Islet precursor cell (in vitro differentiated cells): ENCODE data around the gene SELENOF.
"Not testable (repeated sequence)": the region's sequence is repeated elsewhere in the genome, so short reads cannot be mapped to it uniquely, and the experiment has no call there.

ENCODE experiments used
- DNase-seq: peaks from one replicate; pipeline ENCODE4 v3.0.0-alpha.2; 2018

The SELENOF gene

DNA sequence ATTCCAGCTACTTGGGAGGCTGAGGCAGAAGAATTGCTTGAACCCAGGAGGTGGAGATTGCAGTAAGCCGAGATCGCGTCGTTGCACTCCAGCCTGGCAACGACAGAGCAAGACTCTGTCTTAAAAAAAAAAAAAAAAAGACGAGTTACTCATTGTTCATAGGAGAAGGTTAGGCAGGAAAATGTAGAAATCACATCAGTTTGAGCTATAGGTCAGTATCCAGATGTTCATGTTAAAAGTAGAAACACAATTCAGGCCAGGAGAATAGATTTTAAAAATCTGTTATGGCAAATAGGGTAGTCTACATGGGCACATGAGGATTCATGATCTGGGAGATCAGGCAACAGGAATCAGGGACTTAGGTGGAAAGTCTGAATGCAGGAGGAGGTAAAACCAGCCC lies 57.7 kb downstream of the SELENOF start:
- no peak for DNase-seq

GRCh38 chr1:86854352-86854751 lies 59.6 kb downstream of the SELENOF start:
- DNase-seq = no peak

- DNase-seq = no peak
Measured at GRCh38 chr1:86852782-86853408, 61.0 kb downstream of the SELENOF start.

- no peak for DNase-seq
Measured at GRCh38 chr1:86852289-86852688, 61.6 kb downstream of the SELENOF start.

DNA sequence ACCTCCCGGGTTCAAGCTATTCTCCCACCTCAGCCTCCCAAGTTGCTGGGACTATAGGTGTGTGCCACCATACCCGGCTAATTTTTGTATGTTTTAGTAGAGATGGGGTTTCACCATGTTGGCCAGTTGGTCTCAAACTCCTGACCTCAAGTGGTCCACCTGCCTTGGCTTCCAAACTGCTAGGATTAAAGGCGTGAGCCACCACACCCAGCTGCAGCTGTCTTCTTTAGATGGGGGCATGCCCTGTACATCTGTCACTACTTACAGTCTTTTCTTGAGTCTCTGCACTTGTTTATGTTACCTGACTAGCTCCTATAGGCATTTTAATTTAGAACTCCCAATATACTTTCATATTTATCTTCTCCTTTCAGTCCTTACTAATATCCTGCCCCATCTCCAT lies 64.2 kb downstream of the SELENOF start:
- no peak for DNase-seq

DNA sequence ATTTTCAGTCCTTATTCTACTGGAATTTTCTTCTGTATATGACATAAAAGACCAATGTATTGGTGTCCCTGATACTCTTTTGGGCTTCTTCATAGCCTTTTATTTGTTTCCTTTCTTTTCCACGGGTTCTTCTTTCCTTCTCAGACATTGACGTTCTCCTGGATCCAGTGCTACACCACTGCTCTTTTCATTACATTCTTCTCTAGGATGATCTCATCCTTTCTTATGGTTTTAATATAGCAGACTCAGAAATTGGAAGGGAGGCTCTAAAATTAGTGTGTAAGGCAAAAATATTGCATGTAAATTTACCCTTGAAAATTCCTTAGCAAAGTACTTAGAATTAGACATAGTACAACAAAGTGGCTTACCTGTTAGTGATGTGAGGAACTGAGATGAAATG lies 65.3 kb downstream of the SELENOF start:
- no peak for DNase-seq

DNA sequence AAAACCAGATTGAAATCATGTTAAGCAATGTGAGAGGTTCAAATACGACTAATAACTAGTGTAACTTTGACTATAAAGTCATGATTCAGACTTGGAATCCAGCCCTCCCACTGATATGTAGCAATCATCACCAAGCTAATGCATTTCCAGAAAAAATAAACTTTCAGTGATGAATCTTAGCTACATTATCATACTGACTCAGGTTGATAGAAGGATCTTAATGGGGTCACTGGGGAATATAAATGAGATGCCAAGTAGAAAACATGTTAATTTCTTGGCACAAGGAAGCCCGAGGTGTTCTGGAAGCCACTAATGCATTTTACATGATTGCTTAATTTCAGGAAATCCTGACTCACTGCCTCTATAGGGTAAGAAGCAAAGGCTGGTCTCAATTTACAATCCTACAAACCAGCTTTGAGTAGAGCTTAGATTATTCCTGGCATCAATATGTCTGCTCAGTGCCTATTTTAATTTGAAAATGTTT lies 67.7 kb downstream of the SELENOF start:
- DNase-seq = no peak

DNA sequence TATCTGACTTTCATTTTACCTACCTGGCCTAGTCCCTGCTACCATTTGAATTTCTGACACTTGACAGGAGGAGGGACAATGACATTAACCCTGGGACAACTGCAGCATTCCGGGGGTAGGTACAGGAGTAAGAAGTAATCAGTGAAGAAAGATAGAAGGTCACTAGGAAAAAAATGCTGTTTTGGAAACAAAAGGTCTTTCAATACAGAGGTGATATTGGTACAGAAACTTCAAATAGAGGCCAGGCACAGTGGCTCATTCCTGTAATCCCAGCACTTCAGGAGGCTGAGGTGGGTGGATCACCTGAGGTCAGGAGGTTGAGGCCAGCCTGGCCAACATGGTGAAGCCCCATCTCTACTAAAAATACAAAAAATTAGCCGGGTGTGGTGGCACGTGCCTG lies 68.4 kb downstream of the SELENOF start:
- DNase-seq = no peak

DNA sequence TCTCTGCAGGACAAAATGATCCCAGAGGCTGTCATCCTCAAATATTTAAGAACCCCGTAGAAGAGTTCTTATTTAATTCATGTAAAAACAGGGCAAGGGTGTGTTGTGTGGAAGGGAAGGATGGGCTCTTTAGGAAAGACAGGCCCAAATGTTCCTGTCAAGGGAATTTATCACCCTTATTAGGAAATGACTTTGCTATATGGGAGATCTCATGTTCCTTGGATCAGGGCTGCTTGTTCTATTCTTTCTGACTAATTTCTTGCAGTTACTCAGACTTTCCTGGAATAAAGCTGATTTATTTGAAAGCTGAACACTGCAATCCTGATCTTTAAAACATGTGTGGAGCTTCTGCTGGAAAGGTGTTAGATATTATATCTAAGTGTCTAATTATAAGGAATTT lies 72.8 kb downstream of the SELENOF start:
- DNase-seq = no peak

- peak; percentile 85 for DNase-seq
Measured at GRCh38 chr1:86833461-86834215, 80.3 kb downstream of the SELENOF start.

DNA sequence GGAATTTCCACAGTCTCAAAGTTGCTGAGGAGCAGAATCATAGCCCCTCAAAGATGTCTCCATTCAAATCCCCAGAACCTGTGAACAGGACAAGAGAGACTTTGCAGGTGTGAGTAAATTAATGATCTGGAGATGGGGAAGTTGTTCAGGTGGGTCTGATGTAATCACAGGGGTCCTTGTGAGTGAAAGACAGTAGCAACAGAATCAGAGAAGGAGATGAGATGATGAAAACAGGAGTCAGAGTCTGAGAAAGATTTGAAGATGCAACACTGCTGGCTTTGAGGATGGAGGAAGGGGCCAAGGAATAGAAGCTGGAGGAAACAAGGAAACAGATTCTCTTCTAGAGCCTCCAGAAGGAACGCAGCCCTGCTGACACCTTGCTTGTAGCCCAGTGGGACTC lies 81.5 kb downstream of the SELENOF start:
- peak; percentile 5 for DNase-seq

- no peak for DNase-seq
Measured at GRCh38 chr1:86829321-86829720, 84.6 kb downstream of the SELENOF start.

- no peak for DNase-seq
Measured at GRCh38 chr1:86828024-86828423, 85.9 kb downstream of the SELENOF start.

DNA sequence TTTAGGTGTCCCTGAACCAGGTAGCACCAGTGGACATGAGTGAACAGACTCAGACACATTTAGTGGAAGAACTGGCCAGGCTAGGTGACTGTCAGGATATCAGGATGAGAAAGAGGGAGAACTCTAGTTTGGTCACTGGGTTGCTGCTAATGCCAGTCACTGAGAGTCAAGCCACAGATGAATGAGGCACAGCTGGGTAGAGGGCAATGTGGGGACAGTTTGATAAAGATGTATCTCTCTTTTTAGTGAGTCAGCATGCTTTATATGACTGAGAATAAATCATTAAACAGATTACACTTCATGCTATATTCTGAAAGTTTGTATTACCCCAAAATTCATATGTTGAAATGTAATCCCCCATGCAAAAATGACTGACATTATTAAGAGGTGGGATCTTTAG lies 87.1 kb downstream of the SELENOF start:
- no peak for DNase-seq

DNA sequence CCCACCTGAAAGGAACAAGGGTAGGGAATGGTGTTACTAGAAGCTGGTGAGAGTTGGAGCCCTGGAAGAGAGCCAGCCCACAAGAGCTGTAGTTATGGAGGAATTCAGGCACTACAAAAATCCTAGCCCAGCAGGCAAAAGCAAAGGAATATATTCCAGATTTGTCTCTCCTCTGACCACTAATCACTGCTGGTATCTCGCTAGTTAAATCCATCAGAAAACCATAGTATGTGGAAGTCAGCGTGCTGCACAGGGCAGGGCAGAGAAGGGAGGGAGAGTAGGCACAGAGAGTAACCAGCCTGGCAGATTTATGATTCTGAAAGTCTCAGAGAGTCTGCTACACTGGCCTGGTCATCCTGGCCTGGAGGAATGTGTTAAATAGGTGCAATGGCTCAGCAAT lies 88.6 kb downstream of the SELENOF start:
- DNase-seq = no peak

GRCh38 chr1:86823821-86824500 lies 90.0 kb downstream of the SELENOF start:
- no peak for DNase-seq

- no peak for DNase-seq
Measured at GRCh38 chr1:86823386-86823785, 90.5 kb downstream of the SELENOF start.

- no peak for DNase-seq
Measured at GRCh38 chr1:86822459-86822858, 91.5 kb downstream of the SELENOF start.

DNA sequence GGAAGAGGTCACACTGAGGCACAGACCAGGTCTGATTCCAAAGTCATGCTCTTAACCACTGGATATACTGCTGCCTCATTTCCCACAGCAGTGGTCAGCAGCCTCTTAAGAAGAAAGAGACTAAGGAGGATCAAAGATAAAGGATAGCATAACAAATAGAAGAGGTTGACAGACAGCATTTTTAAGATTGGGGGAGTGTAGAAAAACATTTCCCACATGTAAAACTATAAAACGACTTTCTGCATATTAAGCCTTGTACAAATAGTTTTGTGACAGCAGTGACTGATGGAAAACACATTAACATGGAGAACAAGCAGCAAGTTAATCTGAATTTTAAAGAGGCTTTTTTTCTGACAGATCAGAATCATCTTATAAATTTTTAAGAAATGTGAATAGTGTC lies 92.0 kb downstream of the SELENOF start:
- no peak for DNase-seq

GRCh38 chr1:86819970-86820369 lies 94.0 kb downstream of the SELENOF start:
- not testable (repeated sequence) for DNase-seq

GRCh38 chr1:86817246-86817826 lies 96.6 kb downstream of the SELENOF start:
- peak; percentile 46 for DNase-seq

- DNase-seq = not testable (repeated sequence)
Measured at GRCh38 chr1:86814118-86814517, 99.8 kb downstream of the SELENOF start.
